ENCODE measurements around the gene CYSLTR1.
A peak's percentile ranks its signal among the peaks of the same experiment; 100 is the strongest.

CYSLTR1 gene

DNA sequence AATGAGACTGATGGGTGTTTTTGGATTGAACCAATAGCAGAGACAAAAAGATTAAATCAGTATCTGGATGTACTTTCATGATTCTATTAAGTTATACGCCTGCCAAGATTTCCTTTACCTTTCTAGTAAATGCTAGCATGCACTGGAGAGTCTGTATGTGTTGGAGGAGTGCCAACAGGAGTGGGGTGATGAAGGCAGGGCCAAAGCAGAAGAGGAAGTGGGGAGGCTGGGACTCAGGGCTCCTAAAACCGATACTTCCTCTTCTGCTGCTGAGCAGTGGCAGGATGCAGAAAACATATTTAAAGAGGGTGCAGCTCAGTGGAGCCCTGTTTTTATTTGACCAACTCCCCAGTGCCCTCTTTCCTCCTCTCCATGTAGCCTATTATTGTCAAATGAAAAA lies 5.6 kb downstream of the CYSLTR1 start:
- TF ChIP-seq, protein P1, sequence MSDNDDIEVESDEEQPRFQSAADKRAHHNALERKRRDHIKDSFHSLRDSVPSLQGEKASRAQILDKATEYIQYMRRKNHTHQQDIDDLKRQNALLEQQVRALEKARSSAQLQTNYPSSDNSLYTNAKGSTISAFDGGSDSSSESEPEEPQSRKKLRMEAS (IDR thresholded peaks at IDR 0.05; ENCODE audit: low read depth, low read length) = peak; percentile 30; the same call in 1 of the 2 replicates
- TF ChIP-seq CTCF (IDR thresholded peaks at IDR 0.05; ENCODE audit: low read depth, low read length) = no peak
- DNase-seq (ENCODE audit: low read depth) = peak; percentile 93
- H3K4me3 ChIP-seq (ENCODE audit: low read depth, low read length) = no peak overlapping the region

DNA sequence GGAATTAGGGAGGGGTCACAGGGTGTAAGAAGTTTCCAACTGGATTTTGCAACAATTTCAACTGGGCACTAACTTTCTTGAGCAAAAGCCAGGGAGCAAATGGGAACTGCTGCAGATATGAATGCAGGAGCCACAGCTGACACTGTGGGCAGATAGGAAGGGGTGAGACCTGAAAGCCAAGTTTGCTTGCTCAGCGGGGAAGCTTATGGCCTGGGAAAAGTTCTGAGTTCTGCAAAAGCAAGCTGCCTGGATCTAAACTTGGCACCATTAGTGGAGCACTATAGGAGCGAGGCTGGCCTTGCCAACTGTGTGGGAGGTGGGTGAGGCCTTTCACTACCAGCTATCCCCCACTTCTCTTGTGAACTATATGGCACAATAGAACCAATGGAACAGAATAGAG lies 11.1 kb downstream of the CYSLTR1 start:
- TF ChIP-seq CTCF (IDR thresholded peaks at IDR 0.05; ENCODE audit: low read depth, low read length) (no peak), POLR2A (IDR thresholded peaks at IDR 0.05; ENCODE audit: extremely low read depth, insufficient read length) (no peak), MYC (IDR thresholded peaks at IDR 0.05; ENCODE audit: low read depth, low read length) (no peak)
- TF ChIP-seq, protein P1 (IDR thresholded peaks at IDR 0.05; ENCODE audit: low read depth, low read length) = no peak
- no peak overlapping the region for H3K4me3 ChIP-seq (ENCODE audit: low read depth, low read length)
- DNase-seq (ENCODE audit: low read depth) = no peak

- DNase-seq (ENCODE audit: low read depth) = peak; percentile 77
- TF ChIP-seq, protein P1 (IDR thresholded peaks at IDR 0.05; ENCODE audit: low read depth, low read length) = no peak
- no peak for TF ChIP-seq CTCF (IDR thresholded peaks at IDR 0.05; ENCODE audit: low read depth, low read length)
- no peak for TF ChIP-seq POLR2A (IDR thresholded peaks at IDR 0.05; ENCODE audit: extremely low read depth, insufficient read length)
- no peak for TF ChIP-seq MYC (IDR thresholded peaks at IDR 0.05; ENCODE audit: low read depth, low read length)
- no peak overlapping the region for H3K4me3 ChIP-seq (ENCODE audit: low read depth, low read length)
Observed at GRCh38 chrX:78315745-78316144, 11.7 kb downstream of the CYSLTR1 start.

- H3K4me3 ChIP-seq (ENCODE audit: low read depth, low read length) = no peak overlapping the region
- TF ChIP-seq, protein P1 (IDR thresholded peaks at IDR 0.05; ENCODE audit: low read depth, low read length) = no peak
- TF ChIP-seq POLR2A (IDR thresholded peaks at IDR 0.05; ENCODE audit: extremely low read depth, insufficient read length) = no peak
- TF ChIP-seq CTCF (IDR thresholded peaks at IDR 0.05; ENCODE audit: low read depth, low read length) = no peak
- TF ChIP-seq MYC (IDR thresholded peaks at IDR 0.05; ENCODE audit: low read depth, low read length) = no peak; the same call in 1 of the 2 replicates
- peak; percentile 83 for DNase-seq (ENCODE audit: low read depth)
Observed at GRCh38 chrX:78314561-78314960, 12.8 kb downstream of the CYSLTR1 start.

- TF ChIP-seq CTCF (IDR thresholded peaks at IDR 0.05; ENCODE audit: low read depth, low read length) (no peak), MYC (IDR thresholded peaks at IDR 0.05; ENCODE audit: low read depth, low read length) (no peak), POLR2A (IDR thresholded peaks at IDR 0.05; ENCODE audit: extremely low read depth, insufficient read length) (no peak)
- TF ChIP-seq, protein P1 (IDR thresholded peaks at IDR 0.05; ENCODE audit: low read depth, low read length) = no peak
- DNase-seq (ENCODE audit: low read depth) = no peak
- H3K4me3 ChIP-seq (ENCODE audit: low read depth, low read length) = no peak overlapping the region
Observed at GRCh38 chrX:78313526-78313925, 13.9 kb downstream of the CYSLTR1 start.

DNA sequence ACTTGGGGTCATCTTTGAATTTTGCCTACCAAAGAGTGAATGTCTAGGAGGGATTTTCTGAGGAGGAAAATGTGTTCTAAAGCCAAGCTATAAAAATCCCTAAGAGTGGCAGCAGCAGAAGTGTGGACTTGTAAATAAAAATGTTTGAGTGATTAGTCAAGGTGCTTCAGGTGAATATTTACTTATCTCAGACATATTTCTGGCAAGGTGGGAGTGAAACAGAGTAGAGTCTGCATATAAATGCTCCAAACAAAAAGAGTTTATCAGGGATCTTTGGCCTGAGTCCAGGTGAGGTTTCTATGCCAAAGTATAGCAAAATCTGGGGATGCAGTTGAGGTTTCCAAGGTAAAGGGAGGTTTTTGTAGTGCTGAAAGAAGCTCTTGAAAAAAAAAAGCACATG lies 19.7 kb downstream of the CYSLTR1 start:
- no peak for DNase-seq (ENCODE audit: low read depth)
- no peak overlapping the region for H3K4me3 ChIP-seq (ENCODE audit: low read depth, low read length)
- TF ChIP-seq CTCF (IDR thresholded peaks at IDR 0.05; ENCODE audit: low read depth, low read length) = no peak
- TF ChIP-seq MYC (IDR thresholded peaks at IDR 0.05; ENCODE audit: low read depth, low read length) = no peak
- TF ChIP-seq POLR2A (IDR thresholded peaks at IDR 0.05; ENCODE audit: extremely low read depth, insufficient read length) = no peak
- TF ChIP-seq, protein P1 (IDR thresholded peaks at IDR 0.05; ENCODE audit: low read depth, low read length) = no peak
